Measurements from ENCODE around the gene ATP5ME.

The ATP5ME gene

GRCh38 chr4:632196-632790, 41.8 kb downstream of the ATP5ME start:
- DNase-seq = no peak

- DNase-seq = no peak
Measured at GRCh38 chr4:630656-631055, 43.4 kb downstream of the ATP5ME start.

- DNase-seq = no peak
Measured at GRCh38 chr4:629915-630641, 44.0 kb downstream of the ATP5ME start.

- DNase-seq = no peak
Measured at GRCh38 chr4:629636-629914, 44.5 kb downstream of the ATP5ME start.

- DNase-seq = no peak
Measured at GRCh38 chr4:628821-629635, 45.0 kb downstream of the ATP5ME start.

GRCh38 chr4:628311-628741, 45.8 kb downstream of the ATP5ME start:
- DNase-seq = no peak

- DNase-seq = no peak
Measured at GRCh38 chr4:627347-628125, 46.5 kb downstream of the ATP5ME start.

- DNase-seq = no peak
Measured at GRCh38 chr4:626201-627091, 47.6 kb downstream of the ATP5ME start.

GRCh38 chr4:625631-626161, 48.4 kb downstream of the ATP5ME start:
- DNase-seq = no peak

- DNase-seq = no peak
Measured at GRCh38 chr4:624705-625590, 49.1 kb downstream of the ATP5ME start, which contains the start of gene PDE6B. TSS of gene PDE6B (plus strand) at chr4:625573. CDS start at chr4:625627, 54 bp downstream.

GRCh38 chr4:623914-624566, 50.0 kb downstream of the ATP5ME start:
- no peak for DNase-seq

GRCh38 chr4:622996-623913, 50.8 kb downstream of the ATP5ME start:
- no peak for DNase-seq

All from NCI-H774 (cell line).